HG02678 (cell line): ENCODE measurements around the gene AMTN.
"Not testable (repeated sequence)": the region's sequence is repeated elsewhere in the genome, so short reads cannot be mapped to it uniquely, and the experiment has no call there.

ENCODE experiments used
- ATAC-seq: cut with Tn5 transposase; IDR thresholded peaks from one replicate; pipeline ENCODE4 v1.9.1; 2021; ENCODE audit warnings: mild to moderate bottlenecking, moderate library complexity; ENCODE audit not compliant: unreplicated experiment

The AMTN gene

GRCh38 chr4:70518269-70518668, at the start of gene AMTN:
Gene AMTN, plus strand, starts transcription at chr4:70518569. Its CDS starts 209 bp downstream, at chr4:70518778.
- no peak for ATAC-seq

GRCh38 chr4:70471897-70472296, 46.5 kb upstream of the AMTN start, which contains the start of gene MUC7:
Gene MUC7, plus strand, starts transcription at chr4:70472197. Its CDS starts 1,825 bp downstream, at chr4:70474022.
- ATAC-seq: no peak

- ATAC-seq: no peak
Observed at GRCh38 chr4:70473679-70474078, 44.7 kb upstream of the AMTN start.

GRCh38 chr4:70488748-70489147, 29.6 kb upstream of the AMTN start:
- ATAC-seq: no peak

GRCh38 chr4:70496231-70496630, 22.1 kb upstream of the AMTN start:
- ATAC-seq: no peak

GRCh38 chr4:70501838-70502237, 16.5 kb upstream of the AMTN start:
- ATAC-seq: not testable (repeated sequence)

GRCh38 chr4:70504733-70505132, 13.6 kb upstream of the AMTN start:
- ATAC-seq: no peak

GRCh38 chr4:70505151-70505748, 13.1 kb upstream of the AMTN start:
- peak; percentile 96 for ATAC-seq

GRCh38 chr4:70508801-70509200, 9.6 kb upstream of the AMTN start:
- ATAC-seq: no peak

- ATAC-seq: no peak
Observed at GRCh38 chr4:70511365-70511764, 7.0 kb upstream of the AMTN start.

- no peak for ATAC-seq
Observed at GRCh38 chr4:70515367-70516250, 2.8 kb upstream of the AMTN start.

GRCh38 chr4:70518716-70519115, 347 bp downstream of the AMTN start:
- ATAC-seq: no peak

- no peak for ATAC-seq
Observed at GRCh38 chr4:70522626-70523025, 4.3 kb downstream of the AMTN start.

- no peak for ATAC-seq
Observed at GRCh38 chr4:70530997-70531396, 12.6 kb downstream of the AMTN start.

- ATAC-seq: peak; percentile 72
Observed at GRCh38 chr4:70531981-70532380, 13.6 kb downstream of the AMTN start.

- no peak for ATAC-seq
Observed at GRCh38 chr4:70533211-70533610, 14.8 kb downstream of the AMTN start.

GRCh38 chr4:70533791-70534190, 15.4 kb downstream of the AMTN start:
- ATAC-seq: no peak

- ATAC-seq: not testable (repeated sequence)
Observed at GRCh38 chr4:70534886-70535285, 16.5 kb downstream of the AMTN start.

GRCh38 chr4:70538869-70539268, 20.5 kb downstream of the AMTN start:
- ATAC-seq: no peak

- peak; percentile 69 for ATAC-seq
Observed at GRCh38 chr4:70544279-70544868, 26.0 kb downstream of the AMTN start.

GRCh38 chr4:70556856-70557255, 38.5 kb downstream of the AMTN start:
- ATAC-seq: no peak
